Osteoblast (primary cell): ENCODE data around the gene TBX5. TPM values are rescaled to one million over a fixed set of nuclear protein-coding genes. Genes with fewer than 3 reads are reported as not detected.

Experiments used
- DNase-seq: peaks from one replicate; pipeline ENCODE4 v3.0.0; 2011; ENCODE audit warnings: low spot score, mixed read lengths; ENCODE audit not compliant: insufficient read length; ENCODE audit errors: missing footprints
- H2AFZ ChIP-seq: 2 replicates; pipeline ENCODE4 v1.6.0; 2011; ENCODE audit warnings: mild to moderate bottlenecking, low read length
- H3K27ac ChIP-seq: 2 replicates; pipeline ENCODE4 v1.5.1; 2011; ENCODE audit warnings: mild to moderate bottlenecking, low read depth, low read length, moderate library complexity
- H3K27me3 ChIP-seq: 2 replicates; pipeline ENCODE4 v1.6.0; 2012; ENCODE audit warnings: mild to moderate bottlenecking, control low read depth, inconsistent platforms, low read length, moderate library complexity; ENCODE audit not compliant: insufficient read depth
- H3K36me3 ChIP-seq: 2 replicates; pipeline ENCODE4 v1.5.1; 2011; ENCODE audit warnings: mild to moderate bottlenecking, low read length, control low read depth, moderate library complexity; ENCODE audit not compliant: insufficient read depth
- H3K4me1 ChIP-seq: 2 replicates; pipeline ENCODE4 v1.5.1; 2011; ENCODE audit warnings: mild to moderate bottlenecking, low read length, control low read depth, moderate library complexity; ENCODE audit not compliant: insufficient read depth
- H3K4me2 ChIP-seq: 2 replicates; pipeline ENCODE4 v1.6.0; 2011; ENCODE audit warnings: mild to moderate bottlenecking, low read length; ENCODE audit not compliant: insufficient read depth
- H3K4me3 ChIP-seq: fragments of 200-600 bp; sonication (generic); 3 replicates; pipeline ENCODE4 v1.5.1; 2012; ENCODE audit warnings: mild to moderate bottlenecking, low read length, inconsistent platforms; ENCODE audit not compliant: insufficient read depth
- H3K79me2 ChIP-seq: 2 replicates; pipeline ENCODE4 v1.6.0; 2012; ENCODE audit warnings: mild to moderate bottlenecking, low read length, control low read depth, inconsistent platforms; ENCODE audit not compliant: insufficient read depth
- H3K9me3 ChIP-seq: 2 replicates; pipeline ENCODE4 v1.5.1; 2011; ENCODE audit warnings: low read depth, low read length, control low read depth
- H4K20me1 ChIP-seq: 2 replicates; pipeline ENCODE4 v1.6.0; 2012; ENCODE audit warnings: mild to moderate bottlenecking, low read length, control low read depth; ENCODE audit not compliant: insufficient read depth
- total RNA-seq: library from RNA; depleted of rRNA; stranded (reverse); fragments of >200 nt; gene quantifications from 2 replicates; pipeline ENCODE4 v1.2.3, GENCODE V29; 2012
- TF ChIP-seq, protein P1 (sequence below): IDR thresholded peaks from 2 replicates; pipeline ENCODE4 v1.5.1; 2011; ENCODE audit warnings: mild to moderate bottlenecking, low read depth, low read length, moderate library complexity; ENCODE audit errors: extremely low read depth

TBX5 gene
- total RNA-seq, 1 donor: not detected

DNA sequence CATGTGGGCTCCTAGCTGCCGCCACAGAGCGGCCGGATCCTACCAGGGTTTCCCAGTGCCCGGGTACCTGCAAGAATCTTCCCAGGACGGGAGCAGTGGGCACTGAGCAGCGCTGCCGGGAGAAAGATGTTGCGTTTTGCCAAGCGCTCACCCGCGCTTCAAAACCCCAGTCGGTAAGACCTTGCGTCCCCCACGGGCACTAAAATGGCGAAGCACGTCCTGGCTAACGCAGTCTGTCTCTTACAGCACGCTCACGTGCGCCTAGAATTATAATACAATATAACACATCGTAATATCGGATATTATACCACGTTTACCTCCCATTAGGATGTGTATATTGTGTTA, 35.1 kb upstream of the TBX5 start:
- Histone ChIP-seq H3K36me3 (no peaks in the 10 kb centered on the region), H3K79me2 (no peaks in the 10 kb centered on the region), H3K27me3 (peaks cover 13% of the 10 kb centered on the region), H3K4me3 (no peak overlapping the region), H4K20me1 (no peaks in the 10 kb centered on the region), H2AFZ (no peak overlapping the region), H3K4me1 (no peaks in the 10 kb centered on the region), H3K9me3 (no peaks in the 10 kb centered on the region), H3K4me2 (no peak overlapping the region), H3K27ac (no peak overlapping the region)
- TF ChIP-seq, protein P1, sequence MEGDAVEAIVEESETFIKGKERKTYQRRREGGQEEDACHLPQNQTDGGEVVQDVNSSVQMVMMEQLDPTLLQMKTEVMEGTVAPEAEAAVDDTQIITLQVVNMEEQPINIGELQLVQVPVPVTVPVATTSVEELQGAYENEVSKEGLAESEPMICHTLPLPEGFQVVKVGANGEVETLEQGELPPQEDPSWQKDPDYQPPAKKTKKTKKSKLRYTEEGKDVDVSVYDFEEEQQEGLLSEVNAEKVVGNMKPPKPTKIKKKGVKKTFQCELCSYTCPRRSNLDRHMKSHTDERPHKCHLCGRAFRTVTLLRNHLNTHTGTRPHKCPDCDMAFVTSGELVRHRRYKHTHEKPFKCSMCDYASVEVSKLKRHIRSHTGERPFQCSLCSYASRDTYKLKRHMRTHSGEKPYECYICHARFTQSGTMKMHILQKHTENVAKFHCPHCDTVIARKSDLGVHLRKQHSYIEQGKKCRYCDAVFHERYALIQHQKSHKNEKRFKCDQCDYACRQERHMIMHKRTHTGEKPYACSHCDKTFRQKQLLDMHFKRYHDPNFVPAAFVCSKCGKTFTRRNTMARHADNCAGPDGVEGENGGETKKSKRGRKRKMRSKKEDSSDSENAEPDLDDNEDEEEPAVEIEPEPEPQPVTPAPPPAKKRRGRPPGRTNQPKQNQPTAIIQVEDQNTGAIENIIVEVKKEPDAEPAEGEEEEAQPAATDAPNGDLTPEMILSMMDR: no peak
- DNase-seq: no peak

DNA sequence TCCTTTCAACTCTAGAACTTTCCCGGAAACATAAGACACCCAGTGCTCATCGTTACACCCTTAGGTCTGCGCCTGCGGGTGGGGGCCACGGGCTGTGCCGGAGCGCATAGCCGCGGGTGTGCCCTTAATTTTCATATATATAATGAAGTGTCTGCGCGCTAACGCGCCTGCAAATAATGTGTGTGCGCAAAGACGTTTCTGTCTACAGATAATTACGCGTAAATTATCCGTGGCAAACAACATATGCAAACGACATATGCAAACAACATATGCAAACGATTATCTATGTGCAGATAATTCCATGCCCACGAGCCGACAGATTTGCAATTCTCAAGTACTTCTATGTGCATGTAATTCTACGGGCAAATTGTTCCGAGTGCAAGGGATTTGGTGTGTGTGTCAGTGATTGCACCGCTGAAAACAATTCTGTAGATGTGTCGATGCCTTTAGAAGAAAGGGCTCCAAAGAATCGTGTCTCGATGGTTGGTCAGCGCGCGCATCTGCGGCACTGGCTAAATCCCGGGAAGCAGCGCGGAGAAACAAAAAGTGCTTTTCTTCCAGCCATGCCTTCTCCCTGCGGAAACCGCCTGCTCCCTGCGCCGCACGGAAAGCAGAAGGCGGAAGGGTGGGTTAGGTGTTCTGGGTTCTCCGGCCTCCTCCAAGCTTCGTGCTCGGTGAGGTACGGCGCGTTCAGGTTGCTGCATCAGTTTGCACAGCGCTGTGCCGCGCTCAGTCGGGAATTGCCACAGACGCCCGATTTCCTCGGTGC, 34.5 kb upstream of the TBX5 start:
- TF ChIP-seq, protein P1: no peak
- no peaks in the 10 kb centered on the region for H3K36me3 ChIP-seq
- no peaks in the 10 kb centered on the region for H3K9me3 ChIP-seq
- no peak overlapping the region for H3K4me3 ChIP-seq
- H3K79me2 ChIP-seq: no peaks in the 10 kb centered on the region
- no peaks in the 10 kb centered on the region for H4K20me1 ChIP-seq
- no peak overlapping the region for H2AFZ ChIP-seq
- peaks cover 13% of the 10 kb centered on the region for H3K27me3 ChIP-seq
- H3K4me2 ChIP-seq: no peak overlapping the region
- H3K4me1 ChIP-seq: no peaks in the 10 kb centered on the region
- H3K27ac ChIP-seq: no peak overlapping the region
- no peak for DNase-seq

DNA sequence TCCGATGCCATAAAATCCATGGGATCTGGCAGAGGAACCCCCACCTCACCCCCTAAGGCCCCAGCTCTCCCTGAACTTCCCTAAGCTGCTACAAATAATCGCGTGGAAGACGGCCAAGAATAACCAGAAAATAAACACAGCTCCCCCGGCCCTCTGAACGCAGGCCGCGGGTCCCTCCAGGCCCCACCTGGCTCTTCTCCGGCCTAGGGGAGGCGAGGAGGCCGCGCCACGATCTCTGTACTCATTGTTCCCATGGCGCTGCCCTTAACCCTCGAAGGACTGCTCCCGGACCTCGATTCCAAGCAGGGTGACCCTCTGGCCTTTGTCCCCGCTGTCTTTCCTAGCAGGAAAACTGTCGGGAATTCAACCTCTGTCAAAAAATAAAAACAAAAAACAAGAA, 33.9 kb upstream of the TBX5 start:
- no peaks in the 10 kb centered on the region for H3K79me2 ChIP-seq
- peaks cover 13% of the 10 kb centered on the region for H3K27me3 ChIP-seq
- no peaks in the 10 kb centered on the region for H4K20me1 ChIP-seq
- no peaks in the 10 kb centered on the region for H3K4me1 ChIP-seq
- no peaks in the 10 kb centered on the region for H3K9me3 ChIP-seq
- no peaks in the 10 kb centered on the region for H3K36me3 ChIP-seq
- H2AFZ ChIP-seq: no peak overlapping the region
- H3K27ac ChIP-seq: no peak overlapping the region
- no peak overlapping the region for H3K4me2 ChIP-seq
- no peak overlapping the region for H3K4me3 ChIP-seq
- DNase-seq: no peak
- TF ChIP-seq, protein P1: no peak

DNA sequence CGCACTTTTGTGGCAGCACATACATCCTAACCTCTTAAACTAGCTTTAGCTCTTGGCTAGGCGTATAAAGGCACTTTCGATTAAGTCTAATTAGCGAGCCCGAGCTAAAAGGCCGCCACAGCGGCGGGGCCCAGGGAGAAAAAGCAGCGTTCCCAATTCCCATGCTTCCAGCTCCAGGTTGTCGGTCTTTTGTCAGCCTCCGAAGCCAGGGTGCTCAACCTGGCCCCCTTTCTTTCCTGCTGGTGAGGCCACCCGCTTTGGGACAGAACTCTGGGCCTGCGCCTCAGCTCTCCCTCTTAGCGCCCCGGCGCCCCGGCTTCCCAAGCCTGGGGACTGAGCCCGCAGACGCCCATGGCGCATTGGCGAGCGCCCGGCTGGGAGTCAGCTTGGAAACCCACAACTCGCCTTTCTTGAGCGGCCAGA, 33.3 kb upstream of the TBX5 start:
- no peaks in the 10 kb centered on the region for H3K4me1 ChIP-seq
- no peak overlapping the region for H3K27ac ChIP-seq
- H3K36me3 ChIP-seq: no peaks in the 10 kb centered on the region
- no peaks in the 10 kb centered on the region for H4K20me1 ChIP-seq
- no peak overlapping the region for H3K4me2 ChIP-seq
- no peak for DNase-seq
- no peaks in the 10 kb centered on the region for H3K79me2 ChIP-seq
- peaks cover 8% of the 10 kb centered on the region for H3K27me3 ChIP-seq
- no peak overlapping the region for H2AFZ ChIP-seq
- H3K9me3 ChIP-seq: no peaks in the 10 kb centered on the region
- TF ChIP-seq, protein P1: no peak
- H3K4me3 ChIP-seq: no peak overlapping the region
